K562 (cell line): ENCODE data around the gene CENPT. TPM values are rescaled to one million over a fixed set of nuclear protein-coding genes. Genes with fewer than 3 reads are reported as not detected.

Source experiments
- ARID3A ChIP-seq: IDR thresholded peaks from 2 replicates; pipeline ENCODE4 v1.6.1; 2012; ENCODE audit warnings: low read depth, low read length, improper control_type of control experiment, borderline replicate concordance
- CCAR2 ChIP-seq: fragments of 200-400 bp; formaldehyde crosslinking; IDR thresholded peaks from 2 replicates; pipeline ENCODE4 v1.6.1; 2017; ENCODE audit warnings: mild to moderate bottlenecking, low read depth, low read length
- ERF ChIP-seq: fragments of 450-650 bp; formaldehyde crosslinking; IDR thresholded peaks from 2 replicates; pipeline ENCODE4 v1.4.0; 2020; ENCODE audit warnings: mild to moderate bottlenecking, mixed read lengths
- HNRNPLL ChIP-seq: fragments of 200-400 bp; formaldehyde crosslinking; IDR thresholded peaks from 2 replicates; pipeline ENCODE4 v1.6.1; 2017; ENCODE audit warnings: low read length, low read depth, mild to moderate bottlenecking; ENCODE audit not compliant: poor library complexity, severe bottlenecking
- ID3 ChIP-seq, 2 experiments: fragments of 250-450 bp in 1 of 2; fragments of 450-650 bp in 1 of 2; sonication (Bioruptor Pico) in 1 of 2; IDR thresholded peaks; 2 replicates each; pipeline versions ENCODE4 v1.6.1 to v1.8.0; 2016 to 2021; ENCODE audit warnings: mild to moderate bottlenecking in 2 of 2, moderate library complexity in 2 of 2, missing compliant biosample characterization in 1 of 2, missing genetic modification characterization in 1 of 2
- KDM2B ChIP-seq: fragments of 250-450 bp; sonication (Bioruptor Pico); IDR thresholded peaks from 2 replicates; pipeline ENCODE4 v1.8.0; 2021; ENCODE audit warnings: mild to moderate bottlenecking, moderate library complexity
- KDM5B ChIP-seq: fragments of 200-600 bp; sonication (generic); IDR thresholded peaks from 2 replicates; pipeline ENCODE4 v1.6.1; 2012; ENCODE audit warnings: low read depth, mild to moderate bottlenecking, moderate library complexity, low read length, control low read depth, inconsistent platforms; ENCODE audit not compliant: insufficient replicate concordance
- MIER1 ChIP-seq: fragments of 450-650 bp; IDR thresholded peaks from 2 replicates; pipeline ENCODE4 v1.6.1; 2016; ENCODE audit warnings: antibody characterized with exemption, mild to moderate bottlenecking, low read depth
- MNT ChIP-seq, 2 experiments: fragments of 450-650 bp; conservative IDR thresholded peaks; 2 replicates each; pipeline ENCODE4 v1.6.1; 2017; ENCODE audit warnings: mild to moderate bottlenecking in 2 of 2, moderate library complexity in 2 of 2
- MYC ChIP-seq, 2 experiments: fragments of 250-450 bp in 1 of 2; sonication (Bioruptor Pico) in 1 of 2; IDR thresholded peaks; 2 replicates each; pipeline versions ENCODE4 v1.5.1 to v1.6.1; 2012 to 2021; ENCODE audit warnings: low read depth in 2 of 2, borderline replicate concordance in 1 of 2, improper control_type of control experiment in 1 of 2, low read length in 1 of 2, mild to moderate bottlenecking in 1 of 2, moderate library complexity in 1 of 2
- NBN ChIP-seq: fragments of 450-650 bp; IDR thresholded peaks from 2 replicates; pipeline ENCODE4 v1.6.1; 2016; ENCODE audit warnings: low read depth, mild to moderate bottlenecking
- NCOA6 ChIP-seq: fragments of 450-650 bp; IDR thresholded peaks from 2 replicates; pipeline ENCODE4 v1.6.1; 2017; ENCODE audit warnings: mild to moderate bottlenecking
- NFRKB ChIP-seq: fragments of 450-650 bp; IDR thresholded peaks from 2 replicates; pipeline ENCODE4 v1.6.1; 2016; ENCODE audit warnings: low read depth
- NFYB ChIP-seq: IDR thresholded peaks from 2 replicates; pipeline ENCODE4 v1.6.1; 2011; ENCODE audit warnings: mild to moderate bottlenecking, moderate library complexity; ENCODE audit not compliant: insufficient read length; ENCODE audit errors: extremely low read depth
- NR4A1 ChIP-seq, 2 experiments: fragments of 250-450 bp in 1 of 2; fragments of 450-650 bp in 1 of 2; sonication (Bioruptor Pico) in 1 of 2; IDR thresholded peaks; 2 replicates each; pipeline versions ENCODE4 v1.4.0 to v1.6.1; 2016 to 2020; ENCODE audit warnings: mild to moderate bottlenecking in 2 of 2, missing compliant biosample characterization in 1 of 2, missing genetic modification characterization in 1 of 2, moderate library complexity in 1 of 2
- PKNOX1 ChIP-seq: fragments of 450-650 bp; IDR thresholded peaks from 2 replicates; pipeline ENCODE4 v1.6.1; 2016
- SOX6 ChIP-seq: fragments of 450-650 bp; IDR thresholded peaks from 2 replicates; pipeline ENCODE4 v1.6.1; 2014; ENCODE audit warnings: mild to moderate bottlenecking
- TRIM28 ChIP-seq: fragments of 450-650 bp; IDR thresholded peaks from 2 replicates; pipeline ENCODE4 v1.6.1; 2017
- U2AF1 ChIP-seq: fragments of 200-400 bp; formaldehyde crosslinking; optimal IDR thresholded peaks from 2 replicates; pipeline ENCODE3; 2017; ENCODE audit warnings: mild to moderate bottlenecking, low read depth, low read length, moderate library complexity
- ZBTB17 ChIP-seq: fragments of 450-650 bp; formaldehyde crosslinking; IDR thresholded peaks from 2 replicates; pipeline ENCODE4 v1.4.0; 2020; ENCODE audit warnings: mild to moderate bottlenecking
- ZNF695 ChIP-seq: fragments of 450-650 bp; formaldehyde crosslinking; IDR thresholded peaks from 2 replicates; pipeline ENCODE4 v1.4.0; 2020; ENCODE audit warnings: mild to moderate bottlenecking, moderate library complexity
- ZNF830 ChIP-seq: fragments of 250-450 bp; sonication (Bioruptor Pico); IDR thresholded peaks from 2 replicates; pipeline ENCODE4 v1.5.0; 2021; ENCODE audit warnings: mild to moderate bottlenecking
- polyA plus RNA-seq, 8 experiments: library from polyadenylated mRNA; depleted of rRNA in 4 of 8; stranded (reverse) in 5 of 8; unstranded in 3 of 8; fragments of >200 nt; fragmentation: Nextera tagmentation in 2 of 8; fragmentation: Illumina TruSeq in 1 of 8; extraction: Ambion mirVana in 2 of 8; extraction: Trizol in 1 of 8; gene quantifications; 2 replicates each; pipeline versions ENCODE4 v1.2.1 to v1.2.3, GENCODE V29; 2011 to 2014; ENCODE audit warnings: inconsistent platforms in 1 of 8, missing spikeins in 1 of 8
- total RNA-seq, 7 experiments: library from RNA; depleted of rRNA in 6 of 7; stranded (reverse); fragments of >200 nt in 6 of 7; fragmentation: Illumina TruSeq in 2 of 7; extraction: Trizol in 2 of 7; gene quantifications; 2 replicates each; pipeline versions ENCODE4 v1.2.1 to v1.2.3, GENCODE V29; 2011 to 2021; ENCODE audit warnings: low replicate concordance in 1 of 7

Gene CENPT
- total and polyA plus RNA-seq, 9 of the 15 experiments (the other 6 are each of a cell fraction or from before 2014, with no cell fraction given), result 3.6 to 94.2 (median 44.1) TPM

GRCh38 chr16:67892899-67893742, 45.6 kb upstream of the CENPT start, which contains the start of gene PSKH1 (continued):
- TF ChIP-seq U2AF1 (peak; percentile 44), HNRNPLL (peak; percentile 84), TRIM28 (no peak), ZNF830 (0 out of 2 replicates have a peak, but pooled peaks have one; percentile 15), NFYB (no peak), MIER1 (no peak), ERF (CRISPR knock-in tag) (peak; percentile 88), NR4A1 (CRISPR knock-in tag; IDR thresholded peaks at IDR 0.05) (peak; percentile 57; the same call in 1 of the 2 replicates), NR4A1 (tag; IDR thresholded peaks at IDR 0.05) (no peak), NBN (0 out of 2 replicates have a peak, but pooled peaks have one; percentile 25), MNT (conservative IDR thresholded peaks at IDR 0.05) (peak in 1 of 2 experiments; percentile 19; a peak in 1 of 4 replicates), KDM5B (peak; percentile 74), ZBTB17 (CRISPR knock-in tag) (0 out of 2 replicates have a peak, but pooled peaks have one; percentile 40), MYC (IDR thresholded peaks at IDR 0.05; ENCODE audit: low read depth, low read length) (peak; percentile 62), MYC (CRISPR knock-in tag; IDR thresholded peaks at IDR 0.05; ENCODE audit: borderline replicate concordance, low read depth) (no peak), ID3 (CRISPR knock-in tag; IDR thresholded peaks at IDR 0.05) (no peak), ID3 (tag; IDR thresholded peaks at IDR 0.05) (0 out of 2 replicates have a peak, but pooled peaks have one; percentile 48), NFRKB (peak; percentile 28; the same call in 1 of the 2 replicates), SOX6 (no peak), PKNOX1 (peak; percentile 99), CCAR2 (no peak), NCOA6 (no peak), ZNF695 (CRISPR knock-in tag) (no peak; the same call in 1 of the 2 replicates), KDM2B (CRISPR knock-in tag) (no peak), ARID3A (no peak)
